AG04449 (cell line): ENCODE measurements around the gene CDH20.

Experiments used
- CTCF ChIA-PET: fragments of 350-600 bp; formaldehyde crosslinking; extraction: SDS; loops from one replicate; lab custom pipeline; 2021; ENCODE audit warnings: antibody characterized with exemption; lab: Yijun Ruan, JAX
- POLR2A ChIA-PET: fragments of 400-600, 350-600 bp; formaldehyde crosslinking; extraction: SDS; loops from one replicate; lab custom pipeline; 2020; ENCODE audit warnings: antibody characterized with exemption, inconsistent platforms; lab: Yijun Ruan, JAX
- DNase-seq: peaks from one replicate; pipeline ENCODE4 v3.0.0-alpha.2; 2010; ENCODE audit warnings: low read depth, low spot score
- H3K4me3 ChIP-seq: 2 replicates; pipeline ENCODE4 v1.5.1; 2011; ENCODE audit warnings: low read depth, mild to moderate bottlenecking, control low read depth, low read length
- CTCF ChIP-seq: IDR thresholded peaks from one replicate; pipeline ENCODE4 v1.5.1; 2011; ENCODE audit warnings: mild to moderate bottlenecking, moderate library complexity, low read length, control low read depth, inconsistent platforms; ENCODE audit not compliant: insufficient read depth; ENCODE audit errors: missing control alignments

Gene CDH20

GRCh38 chr18:61333271-61333745, at the start of gene CDH20:
Gene CDH20 (plus strand): TSS chr18:61333430.
- DNase-seq = no peak
- CTCF ChIA-PET = interaction anchor here (0.9 to 4.8 kb wide), 3 partner anchors 11 to 169 kb away, joined by 3 to 17 read pairs (median 15); no protein-coding TSS in a partner anchor
- TF ChIP-seq CTCF = no peak
- POLR2A ChIA-PET = no interaction called here
- peak within 1 kb of the TSS; percentile 48 for H3K4me3 ChIP-seq

- no peak overlapping the region for H3K4me3 ChIP-seq
- TF ChIP-seq CTCF = no peak
- DNase-seq = no peak
- ChIA-PET CTCF (no interaction called here), POLR2A (no interaction called here)
Observed at GRCh38 chr18:61284039-61284438, 49.2 kb upstream of the CDH20 start.

GRCh38 chr18:61285777-61286176, 47.5 kb upstream of the CDH20 start:
- TF ChIP-seq CTCF = no peak
- no peak for DNase-seq
- POLR2A ChIA-PET = no interaction called here
- no peak overlapping the region for H3K4me3 ChIP-seq
- CTCF ChIA-PET = no interaction called here

- H3K4me3 ChIP-seq = no peak overlapping the region
- POLR2A ChIA-PET = no interaction called here
- no peak for DNase-seq
- CTCF ChIA-PET = no interaction called here
- no peak for TF ChIP-seq CTCF
Observed at GRCh38 chr18:61286867-61287266, 46.4 kb upstream of the CDH20 start.

- TF ChIP-seq CTCF = no peak
- CTCF ChIA-PET = no interaction called here
- H3K4me3 ChIP-seq = no peak overlapping the region
- DNase-seq = no peak
- POLR2A ChIA-PET = no interaction called here
Observed at GRCh38 chr18:61290616-61291015, 42.6 kb upstream of the CDH20 start.

GRCh38 chr18:61292280-61293035, 40.8 kb upstream of the CDH20 start:
- CTCF ChIA-PET = no interaction called here
- no peak overlapping the region for H3K4me3 ChIP-seq
- TF ChIP-seq CTCF = no peak
- DNase-seq = no peak
- POLR2A ChIA-PET = no interaction called here
